Ecto neural progenitor cell (in vitro differentiated cells): ENCODE measurements around the gene P2RX7.

Source experiments
- DNase-seq: peaks from one replicate; pipeline ENCODE4 v3.0.0-alpha.2; 2018; ENCODE audit warnings: low spot score

The P2RX7 gene

DNA sequence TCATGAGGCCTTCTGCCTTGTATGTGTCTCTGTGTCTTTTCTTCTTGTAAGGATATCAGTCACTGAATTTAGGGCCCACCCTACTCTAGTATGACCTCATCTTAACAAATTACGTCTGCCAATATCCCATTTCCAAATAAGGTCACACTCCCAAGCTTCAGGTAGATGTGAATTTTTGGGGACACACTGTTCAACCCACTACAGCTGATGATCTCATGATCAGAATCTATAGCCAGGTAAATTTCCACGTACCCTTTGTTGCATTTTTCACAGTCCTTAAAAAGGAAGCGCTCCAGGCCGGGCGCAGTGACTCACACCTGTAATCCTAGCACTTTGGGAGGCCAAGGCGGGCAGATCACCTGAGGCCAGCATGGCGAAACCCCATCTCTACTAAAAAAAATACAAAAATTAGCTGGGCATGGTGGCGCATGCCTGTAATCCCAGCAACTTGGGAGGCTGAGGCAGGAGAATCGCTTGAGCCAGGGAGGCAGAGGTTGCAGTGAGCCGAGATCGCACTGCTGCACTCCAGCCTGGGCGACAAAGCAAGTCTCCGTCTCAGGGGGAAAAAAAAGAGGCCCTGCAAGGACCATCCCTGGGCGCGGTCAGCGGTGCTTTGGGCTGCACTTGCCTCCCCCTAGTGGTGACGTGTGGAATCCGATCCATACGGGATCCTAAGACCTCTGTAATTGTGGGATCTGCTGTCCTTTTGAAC, 97.3 kb downstream of the P2RX7 start:
- peak; percentile 90 for DNase-seq

DNA sequence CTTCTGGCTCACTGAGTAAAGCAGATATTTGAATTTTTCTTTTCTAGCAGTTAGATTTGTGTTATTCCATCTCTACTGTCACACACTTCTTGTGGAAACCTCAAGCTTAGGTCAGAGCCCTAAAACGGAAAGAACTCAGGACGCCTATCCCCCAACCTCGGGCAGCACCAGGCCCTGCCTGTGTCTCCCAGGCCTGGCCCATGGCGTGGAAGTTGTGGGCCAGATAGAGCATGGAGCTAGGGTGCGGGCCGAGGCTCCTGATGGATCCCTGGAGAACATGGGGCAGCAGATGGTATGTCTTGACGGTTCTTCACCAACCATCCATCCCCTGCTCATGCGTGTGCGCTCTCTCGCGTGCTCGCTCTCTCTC, 97.8 kb downstream of the P2RX7 start:
- no peak for DNase-seq

DNA sequence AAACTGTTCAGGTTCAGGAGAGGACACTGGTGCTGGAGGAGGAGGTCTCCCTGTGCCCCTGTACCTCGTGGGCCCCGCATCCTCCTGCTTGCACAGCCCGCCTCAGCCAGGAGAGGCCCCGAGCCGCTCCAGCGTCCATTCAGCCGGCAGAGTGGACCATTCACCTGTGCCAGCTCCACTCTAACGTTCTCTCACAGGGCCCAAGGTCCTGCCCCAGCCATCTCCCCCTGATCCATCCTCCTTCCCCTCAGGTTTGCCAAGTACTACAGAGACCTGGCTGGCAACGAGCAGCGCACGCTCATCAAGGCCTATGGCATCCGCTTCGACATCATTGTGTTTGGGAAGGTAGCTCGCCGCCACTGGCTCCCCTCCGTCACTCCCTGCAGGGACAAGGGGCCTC, 99.5 kb downstream of the P2RX7 start:
- DNase-seq = no peak

DNA sequence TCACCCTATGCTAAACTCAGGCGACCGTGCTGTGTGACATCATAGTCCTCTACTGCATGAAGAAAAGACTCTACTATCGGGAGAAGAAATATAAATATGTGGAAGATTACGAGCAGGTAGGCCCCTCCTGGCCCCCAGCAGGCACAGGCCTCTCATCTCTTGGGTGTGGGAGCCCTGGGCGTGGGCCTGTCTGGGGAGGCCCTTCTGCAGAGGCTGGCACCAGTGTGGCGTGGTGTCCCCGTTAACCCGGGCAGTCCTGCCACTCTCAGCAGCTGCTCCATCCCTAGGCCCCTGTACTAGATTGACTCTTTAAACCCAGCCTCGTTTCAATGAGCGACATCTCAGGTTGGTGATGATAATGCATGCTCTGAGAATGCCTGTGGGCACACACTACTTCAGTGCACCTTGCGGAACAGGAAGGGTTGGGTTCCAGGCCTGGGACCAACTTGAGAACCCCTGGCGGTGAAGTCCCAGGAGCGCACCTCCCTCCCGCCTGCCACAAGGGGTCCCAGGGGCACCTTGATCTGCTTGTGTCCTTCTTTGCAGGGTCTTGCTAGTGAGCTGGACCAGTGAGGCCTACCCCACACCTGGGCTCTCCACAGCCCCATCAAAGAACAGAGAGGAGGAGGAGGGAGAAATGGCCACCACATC, 100.4 kb downstream of the P2RX7 start:
- no peak for DNase-seq

DNA sequence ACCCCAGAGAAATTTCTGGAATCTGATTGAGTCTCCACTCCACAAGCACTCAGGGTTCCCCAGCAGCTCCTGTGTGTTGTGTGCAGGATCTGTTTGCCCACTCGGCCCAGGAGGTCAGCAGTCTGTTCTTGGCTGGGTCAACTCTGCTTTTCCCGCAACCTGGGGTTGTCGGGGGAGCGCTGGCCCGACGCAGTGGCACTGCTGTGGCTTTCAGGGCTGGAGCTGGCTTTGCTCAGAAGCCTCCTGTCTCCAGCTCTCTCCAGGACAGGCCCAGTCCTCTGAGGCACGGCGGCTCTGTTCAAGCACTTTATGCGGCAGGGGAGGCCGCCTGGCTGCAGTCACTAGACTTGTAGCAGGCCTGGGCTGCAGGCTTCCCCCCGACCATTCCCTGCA, 100.9 kb downstream of the P2RX7 start:
- DNase-seq = no peak

DNA sequence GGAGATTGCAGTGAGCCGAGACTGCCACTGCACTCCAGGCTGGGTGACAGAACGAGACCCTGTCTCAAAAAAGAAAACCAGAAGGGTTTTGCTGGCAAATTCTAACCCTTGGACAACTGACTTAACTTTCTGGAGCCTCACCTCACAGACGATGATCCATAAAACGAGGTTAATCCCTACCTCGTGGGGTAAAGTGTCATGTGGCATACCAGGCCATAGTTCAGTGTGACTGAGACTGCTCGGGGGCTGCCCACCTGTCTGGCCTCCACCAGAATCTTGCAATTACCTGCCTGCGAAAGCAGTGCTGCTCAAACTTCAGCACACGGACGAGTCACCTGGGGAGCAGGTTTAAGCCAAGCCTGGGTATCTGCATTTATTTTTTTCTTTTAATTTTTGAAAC, 104.1 kb downstream of the P2RX7 start:
- no peak for DNase-seq

DNA sequence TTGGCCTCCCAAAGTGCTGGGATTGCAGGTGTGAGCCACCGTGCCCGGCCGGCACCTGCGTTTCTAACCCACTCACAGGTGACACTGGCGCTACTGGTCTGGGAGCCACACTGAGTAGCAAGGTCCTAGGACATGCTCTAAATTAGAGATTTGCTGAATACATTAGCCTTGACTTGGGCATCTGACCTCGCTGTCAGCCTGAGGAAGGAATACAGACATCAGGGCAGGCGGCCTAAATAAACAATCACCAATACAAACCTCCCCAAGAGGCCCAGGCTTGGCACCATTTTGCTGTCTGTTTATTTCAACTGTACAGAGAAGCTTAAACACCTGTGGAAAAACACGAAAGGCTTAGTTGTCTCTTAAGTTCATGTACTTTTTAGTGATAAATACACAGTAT, 104.7 kb downstream of the P2RX7 start:
- no peak for DNase-seq
